Left colon (tissue), 2 donors: Measurements from ENCODE around the gene FIZ1. TPM values are rescaled to one million over a fixed set of nuclear protein-coding genes. Genes with fewer than 3 reads are reported as not detected.
"Not testable (repeated sequence)": the region's sequence is repeated elsewhere in the genome, so short reads cannot be mapped to it uniquely, and the experiment has no call there.

Experiments
- ATAC-seq: fragments of 200-7000 bp; cut with Tn5 transposase; one replicate; pipeline ENCODE4 v1.9.1; 2020; ENCODE audit warnings: mild to moderate bottlenecking, moderate library complexity
- DNase-seq, 2 donors: peaks; one replicate each; pipeline ENCODE4 v3.0.0-alpha.2; 2020
- intact Hi-C, 2 donors: fragments of 100-400 bp; cut with DNase I in 1 of 2; cut with micrococcal nuclease in 1 of 2; formaldehyde crosslinking; loops; one replicate each; pipeline versions ENCODE4 v1.11.2 to v1.14.0; 2022; cut with DNase I, micrococcal nuclease
- total RNA-seq, 2 donors: library from RNA; stranded (reverse); fragmentation: NEBNext Ultra II Directional; extraction: Animal tissue kit (Norgen Biotek cat#: 25700); gene quantifications; one replicate each; pipeline ENCODE4 v1.2.1, GENCODE V29; 2021
- donor health status: DM: no; HTN: no; CAD: no.
- donor health status: DM: yes; HTN: yes; CAD: no.

Gene FIZ1
- total RNA-seq, 2 donors from 2014 or later: 14.7 to 15.5 TPM

DNA sequence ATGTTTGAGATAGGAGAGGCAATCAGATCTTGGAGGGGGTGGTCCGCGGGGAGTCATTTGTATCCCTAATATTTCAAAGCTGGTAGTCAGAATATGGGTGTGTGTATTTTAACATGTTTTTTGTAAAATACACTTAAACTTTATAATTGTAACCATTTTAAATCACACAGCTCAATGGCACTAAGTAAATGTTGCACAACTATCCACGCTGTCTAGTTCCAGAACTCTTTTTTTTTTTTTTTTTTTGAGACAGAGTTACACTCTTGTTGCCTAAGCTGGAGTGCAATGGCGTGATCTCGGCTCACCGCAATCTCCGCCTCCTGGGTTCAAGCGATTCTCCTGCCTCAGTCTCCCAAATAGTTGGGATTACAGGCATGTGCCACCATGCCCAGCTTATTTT, 15.4 kb downstream of the FIZ1 start:
- intact Hi-C loops, DNase-seq, ATAC-seq: not testable (repeated sequence)

DNA sequence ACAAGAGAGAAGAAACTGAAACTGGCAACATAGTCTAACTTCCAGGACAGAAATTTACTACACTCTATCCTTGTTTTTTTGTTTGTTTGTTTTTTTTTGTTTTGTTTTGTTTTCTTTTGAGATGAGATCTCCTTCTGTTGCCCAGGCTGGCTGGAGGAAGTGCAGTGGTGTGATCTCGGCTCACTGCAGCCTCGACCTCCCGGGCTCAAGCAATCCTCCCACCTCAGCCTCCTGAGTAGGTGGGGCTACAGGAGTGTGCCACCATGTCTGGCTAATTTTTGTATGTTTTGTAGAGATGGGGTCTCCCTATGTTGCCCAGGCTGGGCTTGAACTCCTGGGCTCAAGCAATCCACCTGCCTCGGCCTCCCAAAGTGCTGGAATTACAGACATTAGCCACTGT, 17.0 kb downstream of the FIZ1 start:
- ATAC-seq, intact Hi-C loops, DNase-seq: not testable (repeated sequence)

DNA sequence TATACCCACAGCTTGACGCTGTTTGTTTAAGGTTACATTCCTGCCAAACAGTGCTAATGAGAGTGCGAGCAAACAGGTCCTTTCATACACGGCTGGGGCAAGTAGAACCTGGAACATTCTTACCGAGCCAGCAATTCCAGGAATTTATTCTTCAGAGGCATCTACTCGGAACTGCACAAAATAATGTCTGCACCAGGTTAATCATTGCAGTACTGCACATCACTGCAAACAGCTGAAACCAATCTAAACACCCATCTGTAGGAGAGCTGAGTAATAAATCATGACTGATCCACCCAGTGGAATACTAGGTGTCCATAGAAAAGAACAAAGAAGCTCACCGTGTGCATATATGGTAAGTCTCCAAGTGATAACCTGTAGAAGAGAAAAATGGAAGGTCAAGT, 17.5 kb downstream of the FIZ1 start:
- intact Hi-C loops: no loop called here
- DNase-seq (no peak), ATAC-seq (no peak)

DNA sequence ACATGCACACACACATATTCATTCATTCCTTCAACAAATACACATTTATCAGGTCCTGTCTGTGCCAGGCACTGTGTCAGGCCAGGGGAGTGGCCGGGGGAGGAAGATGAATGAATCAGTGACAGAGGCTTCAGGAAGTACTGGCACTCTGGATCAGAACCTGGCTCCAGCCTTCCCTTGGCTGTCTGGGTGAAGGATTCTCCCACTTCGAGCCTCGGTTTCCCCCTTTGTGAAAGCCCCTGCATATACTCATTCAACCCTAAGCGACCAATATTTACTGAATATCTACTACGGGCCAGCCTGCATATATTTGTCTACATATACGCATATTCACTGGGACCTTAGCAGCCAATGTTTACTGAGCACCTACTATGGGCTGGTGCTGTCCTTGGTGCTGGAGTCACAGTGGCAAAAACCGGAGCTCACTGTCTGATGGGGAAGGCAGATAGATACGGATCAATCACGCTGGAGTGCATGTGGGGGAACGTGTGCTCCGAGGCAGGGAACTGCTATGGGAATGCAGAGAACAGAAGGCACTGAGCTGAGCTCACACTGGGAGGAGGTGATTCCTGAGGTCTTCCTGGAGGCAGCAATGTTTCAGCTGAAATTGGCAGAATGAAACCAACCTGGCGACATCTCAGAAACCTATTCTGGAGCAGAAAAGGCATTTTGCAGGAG, 18.0 kb downstream of the FIZ1 start:
- no peak for DNase-seq
- ATAC-seq: peak; percentile 41
- intact Hi-C loops: no loop called here

DNA sequence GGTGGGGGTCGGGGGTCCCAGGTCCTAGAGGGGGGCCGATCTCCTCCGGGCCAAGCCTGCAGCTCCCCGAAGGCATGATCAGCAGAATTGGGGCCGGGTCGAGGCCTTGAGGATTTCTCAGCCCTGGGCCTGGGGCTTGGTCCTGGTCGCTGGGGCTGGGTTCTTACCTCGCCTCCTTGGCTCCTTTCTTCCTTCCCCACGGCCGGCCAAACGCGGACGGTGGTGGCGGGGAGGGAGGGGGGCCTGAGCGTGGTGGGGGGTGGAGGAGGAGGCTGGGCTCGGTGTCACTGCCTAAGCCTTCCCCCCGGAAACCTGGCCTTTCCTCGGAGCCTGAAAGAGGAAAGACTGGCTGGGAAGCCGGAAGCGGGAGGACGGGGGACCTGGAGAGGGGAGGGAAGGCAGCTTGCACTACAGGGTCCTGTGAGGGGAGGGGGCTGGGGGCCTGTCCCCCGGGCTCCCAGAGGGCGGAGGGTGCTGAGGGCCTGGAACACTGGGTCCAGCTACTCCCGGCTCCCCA, 18.6 kb downstream of the FIZ1 start, which contains the start of gene ZNF579:
Gene ZNF579, minus strand, starts transcription at position 221 of the 517 bp plus-strand sequence. CDS start 1,209 bp downstream, outside the sequence.
- DNase-seq: peak; percentile 85 to 87
- intact Hi-C loops: no loop called here
- peak; percentile 86 for ATAC-seq

DNA sequence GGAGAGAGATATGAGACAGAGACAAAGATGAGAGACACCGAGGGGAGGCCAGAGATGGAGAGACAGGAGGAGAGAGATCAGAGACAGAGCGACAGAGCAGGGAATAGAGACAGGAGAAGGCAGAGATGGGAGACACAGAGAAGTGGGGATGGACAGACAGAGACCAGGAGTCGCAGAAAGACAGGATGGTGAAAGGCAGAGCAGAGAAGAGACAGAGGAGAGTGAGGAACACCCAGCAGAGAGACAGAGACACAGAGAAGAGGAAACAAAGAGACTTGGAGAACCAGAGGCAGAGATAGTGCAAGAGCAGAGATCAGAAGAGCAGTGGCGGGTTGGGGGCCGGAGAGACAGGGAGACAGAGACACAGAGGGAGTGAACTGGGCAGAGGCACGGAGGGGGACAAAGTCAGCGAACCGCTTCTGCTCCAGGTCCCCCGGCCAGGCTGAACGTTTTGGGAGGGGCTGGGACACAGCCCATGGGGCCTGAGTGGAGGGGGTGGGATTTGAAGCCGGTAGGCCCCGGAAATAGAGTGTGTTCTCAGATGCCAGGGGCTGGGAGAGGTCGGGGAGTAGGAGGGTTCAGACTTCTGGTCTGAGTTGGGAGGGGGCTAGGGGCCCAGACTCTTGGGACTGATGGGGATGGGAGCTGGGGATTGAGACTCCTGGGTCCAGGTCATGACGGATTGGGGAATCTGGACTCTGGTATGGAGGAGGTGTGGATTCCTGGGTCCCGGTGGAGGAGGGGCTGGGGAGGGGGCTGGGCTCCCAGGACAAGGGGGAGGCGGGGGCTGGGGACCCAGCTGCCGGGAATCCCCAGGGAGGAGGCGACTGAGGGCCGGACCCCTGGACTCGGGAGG, 19.3 kb downstream of the FIZ1 start:
- ATAC-seq (peak; percentile 40), DNase-seq (no peak)

DNA sequence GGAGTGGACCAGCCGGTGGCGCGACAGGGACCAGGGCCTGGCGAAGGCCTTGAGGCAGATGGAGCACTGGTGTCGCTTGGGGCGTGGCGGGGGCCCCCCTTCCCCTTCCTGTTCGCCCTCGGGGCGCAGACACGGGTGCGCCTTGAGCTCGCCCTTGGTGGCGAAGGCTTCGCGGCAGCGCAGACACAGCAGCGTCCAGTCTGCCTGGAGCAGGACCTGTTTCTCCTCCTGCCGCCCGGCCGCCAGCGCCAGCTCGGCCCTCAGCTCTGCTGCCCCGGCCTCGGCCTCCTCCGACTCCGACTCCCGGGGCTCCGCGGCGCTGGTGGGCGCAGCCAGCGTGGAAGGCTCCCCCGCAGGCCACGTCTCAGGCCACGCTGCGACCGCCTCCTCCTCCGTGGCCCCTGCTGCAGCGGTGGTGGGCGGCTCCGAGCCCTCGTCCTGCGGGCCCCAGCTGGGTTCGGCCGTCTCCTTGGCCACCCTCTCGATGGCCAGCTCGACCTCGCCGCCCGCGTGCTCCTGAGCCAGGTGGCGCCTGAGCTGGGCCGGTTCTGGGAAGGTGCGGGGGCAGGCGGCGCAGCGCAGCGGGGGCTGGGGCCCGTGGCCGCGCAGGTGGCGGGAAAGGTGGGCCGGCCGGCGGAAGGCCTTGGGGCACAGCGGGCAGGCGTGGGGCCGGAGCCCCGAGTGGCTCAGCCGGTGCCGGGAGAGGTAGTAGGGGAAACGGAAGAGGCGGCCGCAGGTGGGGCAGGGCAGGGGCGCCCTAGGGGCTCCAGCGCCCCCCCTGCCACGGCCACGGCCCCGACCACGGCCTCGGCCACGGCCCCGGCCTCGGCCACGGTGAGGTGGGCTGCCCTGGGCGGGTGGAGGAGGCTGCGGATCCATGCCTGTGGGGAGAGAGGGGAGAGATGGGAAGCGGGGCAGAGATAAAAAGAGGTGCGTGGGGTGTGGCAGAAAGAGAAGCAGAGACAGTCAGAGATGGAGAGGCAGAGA, 20.3 kb downstream of the FIZ1 start:
- ATAC-seq (no peak), DNase-seq (no peak)
- intact Hi-C loops: no loop called here

More for the DNA sequence above, 19.3 kb downstream of the FIZ1 start:
- intact Hi-C loops: no loop called here

DNA sequence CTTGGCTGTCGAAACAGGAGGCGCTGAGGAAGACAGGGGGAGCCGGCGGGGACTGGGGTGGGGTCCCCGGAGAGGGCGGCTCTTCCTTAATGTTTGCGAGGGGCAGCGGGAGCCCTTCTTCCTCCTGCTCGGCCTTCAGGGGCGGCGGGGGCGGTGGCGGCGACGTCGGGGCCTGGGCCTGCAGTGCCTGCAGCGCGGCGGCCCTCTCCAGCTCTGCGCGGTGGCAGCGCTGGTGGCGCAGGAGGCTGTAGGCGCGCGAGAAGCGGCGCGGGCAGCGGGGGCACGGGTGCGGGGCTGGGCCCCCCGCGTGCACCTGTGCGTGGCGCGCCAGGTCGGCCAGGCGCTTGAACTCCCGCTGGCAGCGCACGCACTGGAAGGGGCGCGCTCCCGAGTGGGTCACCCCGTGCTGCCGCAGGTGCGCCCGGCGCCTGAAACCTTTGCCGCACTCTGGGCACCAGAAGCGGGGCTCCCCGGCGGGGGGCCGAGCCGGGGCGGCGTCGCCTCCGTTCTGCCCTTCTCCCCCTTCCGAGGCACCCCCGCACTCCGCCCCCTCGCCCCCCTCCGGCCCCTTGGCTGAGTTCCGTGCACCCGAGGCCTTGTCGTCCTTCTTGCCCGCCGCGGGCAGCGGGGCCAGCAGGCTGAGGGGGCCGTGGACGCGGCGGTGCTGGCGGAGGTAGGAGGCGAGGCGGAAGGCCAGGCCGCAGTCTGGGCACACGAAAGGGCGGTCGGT, 21.1 kb downstream of the FIZ1 start:
- ATAC-seq (no peak), DNase-seq (no peak)
- intact Hi-C loops: no loop called here

DNA sequence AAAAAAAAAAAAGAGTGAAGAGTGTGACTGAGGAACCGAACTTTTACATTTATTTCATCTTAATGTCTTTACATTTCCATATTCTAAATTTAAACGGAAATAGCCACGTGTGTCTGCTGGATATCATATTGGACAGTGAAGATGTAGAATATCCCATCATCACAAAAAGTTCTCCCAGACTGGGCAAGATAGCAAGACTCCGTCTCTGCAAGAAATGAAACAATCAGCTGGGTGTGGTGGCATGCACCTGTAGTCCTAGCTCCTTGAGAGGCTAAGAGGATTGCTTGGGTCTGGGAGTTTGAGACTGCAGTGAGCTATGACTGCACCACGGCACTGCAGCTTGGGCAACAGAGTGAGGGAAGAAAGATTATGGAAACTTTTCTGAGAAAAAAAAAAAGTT, 22.6 kb downstream of the FIZ1 start:
- DNase-seq (no peak), ATAC-seq (no peak)
- intact Hi-C loops: no loop called here

DNA sequence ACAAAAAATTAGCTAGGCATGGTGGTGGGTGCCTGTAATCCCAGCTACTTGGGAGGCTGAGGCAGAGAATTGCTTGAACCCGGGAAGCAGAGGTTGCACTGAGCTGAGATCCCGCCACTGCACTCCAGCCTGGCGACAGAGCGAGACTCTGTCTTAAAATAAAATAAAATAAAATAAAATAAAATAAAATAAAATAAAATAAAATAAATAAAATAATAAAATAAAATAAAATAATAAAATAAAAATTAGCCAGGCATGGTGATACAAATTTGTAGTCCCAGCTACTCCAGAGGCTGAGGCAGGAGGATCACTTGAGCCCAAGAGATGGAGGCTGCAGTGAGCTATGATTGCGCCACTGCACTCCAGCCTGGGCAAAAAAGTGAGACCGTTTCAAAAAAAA, 25.4 kb downstream of the FIZ1 start:
- ATAC-seq, DNase-seq, intact Hi-C loops: not testable (repeated sequence)

DNA sequence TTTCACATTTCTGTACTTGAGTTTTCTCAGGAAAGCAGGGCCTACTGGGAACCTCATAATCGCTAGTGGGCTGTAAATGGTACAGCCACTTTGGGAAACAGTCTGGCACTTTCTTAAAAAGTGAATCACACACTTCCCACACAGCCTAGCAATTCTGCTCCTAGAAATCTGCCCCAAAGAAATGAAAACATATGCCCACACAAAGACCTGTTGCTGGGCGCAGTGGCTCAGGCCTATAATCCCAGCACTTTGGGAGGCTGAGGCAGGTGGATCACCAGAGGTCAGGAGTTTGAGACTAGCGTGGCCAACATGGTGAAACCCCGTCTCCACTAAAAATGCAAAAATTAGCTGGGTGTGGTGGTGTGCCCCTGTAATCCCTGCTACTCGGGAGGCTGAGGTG, 29.8 kb downstream of the FIZ1 start:
- intact Hi-C loops, ATAC-seq, DNase-seq: not testable (repeated sequence)

DNA sequence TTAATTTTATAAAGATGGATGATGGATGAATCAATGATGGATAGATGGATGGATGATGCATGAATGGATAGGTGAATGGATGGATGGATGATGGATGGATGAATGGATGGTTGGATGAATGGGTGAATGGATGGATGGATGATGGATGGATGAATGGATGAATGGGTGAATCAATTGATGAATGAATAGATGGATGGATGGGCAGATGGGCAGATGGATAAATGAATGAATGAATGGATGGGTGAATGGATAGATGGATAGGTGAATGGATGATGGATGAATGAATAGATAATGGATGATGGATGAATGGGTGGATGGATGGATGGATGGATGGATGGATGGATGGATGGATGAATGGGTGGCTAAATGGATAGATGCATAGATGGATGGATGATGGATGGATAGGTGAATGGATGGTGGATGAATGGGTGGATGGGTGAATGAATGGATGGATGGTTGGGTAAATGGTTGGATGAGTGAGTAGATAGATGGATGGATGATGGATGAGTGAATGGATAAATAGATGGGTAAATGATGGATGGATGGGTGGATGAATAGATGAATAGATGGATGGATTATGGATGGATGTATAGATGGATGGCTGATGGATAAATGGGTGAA, 31.5 kb downstream of the FIZ1 start:
- intact Hi-C loops: no loop called here
- no peak for DNase-seq
- ATAC-seq: no peak

DNA sequence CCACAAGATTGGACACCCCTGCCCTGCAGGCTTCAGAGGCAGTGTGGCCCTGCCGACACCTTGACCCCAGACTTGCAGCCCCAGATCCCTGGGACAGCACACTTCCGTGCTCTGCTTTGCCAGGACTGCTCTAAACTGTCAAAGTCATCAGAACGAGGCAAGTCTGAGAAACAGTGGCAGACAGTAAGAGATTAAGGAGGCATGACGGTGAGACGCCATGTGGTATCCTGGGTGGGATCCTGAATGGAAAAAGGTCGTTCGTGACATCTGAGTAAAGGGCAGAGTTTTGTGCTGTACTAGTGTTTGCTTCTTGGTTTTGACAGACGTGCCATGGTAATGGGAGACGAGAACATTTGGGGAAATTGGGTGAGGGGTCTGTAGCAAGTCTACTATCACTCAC, 32.5 kb downstream of the FIZ1 start:
- ATAC-seq: no peak
- DNase-seq: no peak
- intact Hi-C loops: no loop called here

DNA sequence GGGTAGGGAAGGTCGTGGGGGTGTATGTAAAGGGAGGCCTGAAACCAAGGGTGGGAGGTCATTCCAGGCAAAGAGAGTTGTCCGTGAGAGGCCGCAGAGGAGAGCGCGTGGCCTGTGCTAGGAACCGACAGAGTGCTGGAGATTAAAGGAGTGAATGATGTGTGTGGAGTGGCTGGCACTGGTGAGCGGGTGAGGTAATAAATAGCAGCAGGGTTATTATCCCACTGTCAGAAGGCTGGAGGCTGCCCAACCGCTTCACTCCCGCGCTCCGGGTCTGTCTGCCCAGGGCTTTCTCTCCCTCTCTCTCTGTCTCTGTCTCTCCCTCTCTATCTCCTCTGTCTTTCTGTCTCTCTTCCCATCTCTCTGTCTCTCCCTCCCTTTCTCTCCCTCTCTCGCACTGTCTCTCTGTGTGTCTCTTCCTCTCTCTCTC, 36.0 kb downstream of the FIZ1 start:
- intact Hi-C loops: no loop called here
- DNase-seq: peak in 1 of 2 donors; percentile 38
- ATAC-seq: peak; percentile 79

DNA sequence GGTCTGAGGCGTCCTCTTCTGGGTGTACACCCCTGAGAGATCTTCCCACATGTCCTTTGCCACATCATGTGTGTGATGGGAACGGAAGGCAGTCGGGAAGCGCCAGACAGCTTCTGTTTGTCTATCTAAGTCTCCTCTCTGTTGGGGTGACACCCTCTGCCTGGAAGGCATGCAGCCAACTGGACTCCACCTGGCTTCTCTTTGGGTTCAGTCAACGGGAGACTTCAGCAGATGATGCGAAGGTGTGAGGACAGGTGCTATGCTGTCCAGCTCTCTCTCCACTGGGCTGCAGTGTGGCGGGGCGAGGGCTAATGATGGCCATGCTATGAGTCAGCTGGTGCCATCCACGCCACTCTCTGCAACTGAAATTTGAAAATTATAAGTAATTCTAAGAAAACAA, 39.6 kb downstream of the FIZ1 start:
- intact Hi-C loops: no loop called here
- no peak for DNase-seq
- no peak for ATAC-seq

DNA sequence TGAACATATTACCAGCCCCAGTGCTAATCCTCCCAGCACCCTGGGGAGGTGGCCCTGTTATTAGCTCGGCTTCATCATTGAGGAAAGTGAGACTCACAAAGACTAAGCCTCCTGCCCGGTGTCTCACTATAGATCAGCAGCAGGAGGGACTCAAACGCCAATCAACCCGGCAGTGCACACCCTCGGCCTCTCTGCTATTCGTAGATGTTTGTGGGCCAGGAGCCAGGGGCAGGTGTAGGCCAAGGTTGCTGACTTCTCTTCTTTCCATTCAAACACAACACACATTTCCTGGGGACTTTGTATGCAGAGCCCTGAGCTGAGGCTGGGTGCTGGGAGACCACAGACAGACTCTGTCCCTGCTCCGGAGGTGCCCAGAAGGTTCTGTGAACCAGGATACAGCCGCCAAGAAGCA, 44.6 kb downstream of the FIZ1 start:
- no peak for DNase-seq
- ATAC-seq: peak; percentile 33
- intact Hi-C loops: no loop called here

DNA sequence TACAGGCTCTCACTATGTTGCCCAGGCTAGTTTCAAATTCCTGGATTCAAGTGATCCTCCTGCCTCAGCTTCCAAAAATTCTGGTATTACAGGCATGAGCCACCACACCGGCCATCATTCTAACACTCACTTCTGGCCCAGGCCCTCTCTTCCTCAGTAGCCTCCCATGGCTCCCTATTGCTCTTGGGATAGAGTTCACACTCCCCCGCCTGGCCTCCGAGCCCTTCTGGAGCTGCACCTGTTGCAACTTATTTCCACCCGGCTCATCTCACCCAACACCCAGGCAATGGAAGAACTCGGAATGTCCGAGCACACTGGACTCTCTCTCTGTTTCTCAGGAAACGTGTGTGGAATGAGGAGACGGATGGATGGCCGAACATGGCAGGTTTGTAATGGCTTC, 45.0 kb downstream of the FIZ1 start:
- DNase-seq: no peak
- intact Hi-C loops: no loop called here
- ATAC-seq: no peak
